GM10266 (cell line): ENCODE measurements around the gene MPND.

Experiments
- DNase-seq: peaks from one replicate; pipeline ENCODE4 v3.0.0; 2012; ENCODE audit errors: extremely low spot score
- CTCF ChIP-seq: IDR thresholded peaks from 2 replicates; pipeline ENCODE4 v1.5.1; 2012; ENCODE audit warnings: mild to moderate bottlenecking, low read depth; ENCODE audit not compliant: control insufficient read depth, insufficient read depth; ENCODE audit errors: missing control alignments

MPND gene

DNA sequence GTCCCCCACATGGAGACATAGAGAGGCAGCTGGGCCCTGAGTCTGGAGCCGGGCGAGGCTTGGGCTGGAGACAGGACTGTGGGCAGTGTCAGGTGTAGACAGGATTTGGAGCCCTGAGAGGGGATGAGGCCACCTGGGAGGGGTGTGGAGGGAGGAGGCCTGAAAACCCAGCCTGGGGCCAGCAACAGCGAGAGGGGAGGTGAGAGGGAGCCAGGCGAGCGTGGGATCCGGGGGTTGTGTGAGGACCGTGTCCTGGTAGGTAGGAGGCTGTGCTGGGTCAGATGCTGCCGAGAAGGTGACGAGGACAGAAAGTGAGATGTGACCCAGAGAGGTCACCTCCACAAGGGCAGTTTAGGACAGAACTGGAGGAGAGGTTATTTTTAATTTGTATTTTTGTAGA lies 7.4 kb downstream of the MPND start:
- no peak for DNase-seq
- no peak for TF ChIP-seq CTCF

- peak; percentile 83 for DNase-seq
- TF ChIP-seq CTCF, result peak; percentile 80
Observed at GRCh38 chr19:4352701-4353121, 9.3 kb downstream of the MPND start.

GRCh38 chr19:4354282-4354681 lies 10.9 kb downstream of the MPND start:
- DNase-seq, result no peak
- TF ChIP-seq CTCF, result no peak

DNA sequence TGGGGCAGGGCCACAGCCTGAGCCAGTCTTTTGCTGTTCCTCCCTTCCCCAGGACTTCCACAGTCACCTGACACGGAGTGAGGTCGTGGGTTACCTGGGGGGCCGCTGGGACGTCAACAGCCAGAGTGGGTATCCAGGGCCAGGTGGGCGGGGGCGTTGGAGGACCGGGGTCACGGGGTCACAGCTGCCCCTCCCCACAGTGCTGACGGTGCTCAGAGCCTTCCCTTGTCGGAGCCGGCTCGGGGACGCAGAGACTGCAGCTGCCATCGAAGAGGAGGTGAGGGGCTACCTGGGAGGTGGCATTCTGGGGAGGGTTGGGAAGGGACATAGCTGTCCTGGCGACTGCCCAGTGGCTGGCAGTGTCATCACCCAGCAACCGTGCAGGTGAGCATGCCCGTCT lies 11.5 kb downstream of the MPND start:
- TF ChIP-seq CTCF, result no peak
- DNase-seq, result no peak

DNA sequence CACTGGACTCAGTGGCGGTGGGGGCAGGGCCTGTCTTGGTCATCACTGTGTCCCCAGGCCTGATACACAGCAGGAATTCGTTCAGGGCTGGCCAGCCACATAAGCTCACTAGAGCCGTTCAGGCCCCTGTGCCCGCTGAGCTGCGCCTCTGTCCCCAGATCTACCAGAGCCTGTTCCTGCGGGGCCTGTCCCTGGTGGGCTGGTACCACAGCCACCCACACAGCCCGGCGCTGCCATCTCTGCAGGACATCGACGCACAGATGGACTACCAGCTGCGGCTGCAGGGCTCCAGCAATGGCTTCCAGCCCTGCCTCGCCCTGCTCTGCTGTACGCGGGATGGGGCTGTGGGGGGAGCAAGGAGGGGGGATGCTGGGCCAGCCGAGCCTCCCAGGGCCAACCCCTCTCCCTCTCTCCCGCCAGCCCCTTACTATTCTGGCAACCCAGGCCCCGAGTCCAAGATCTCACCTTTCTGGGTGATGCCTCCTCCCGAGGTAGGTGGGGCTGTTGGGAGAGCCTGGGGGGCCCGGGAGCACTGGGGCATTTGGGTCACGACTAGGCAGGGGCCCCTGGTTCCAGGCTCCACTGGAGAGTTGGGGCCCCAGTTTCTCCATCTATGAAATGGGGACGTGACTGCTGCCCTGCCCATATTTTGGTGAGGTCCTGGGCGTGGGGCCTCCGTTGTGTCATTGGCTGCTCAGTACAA lies 13.9 kb downstream of the MPND start:
- no peak for DNase-seq
- no peak for TF ChIP-seq CTCF

- DNase-seq, result peak; percentile 27
- TF ChIP-seq CTCF, result no peak
Observed at GRCh38 chr19:4357921-4358326, 14.6 kb downstream of the MPND start.

GRCh38 chr19:4358709-4359626 lies 15.6 kb downstream of the MPND start:
- TF ChIP-seq CTCF, result no peak
- DNase-seq, result no peak
